H4 (cell line): ENCODE measurements around the gene MED12L. TPM values are rescaled to one million over a fixed set of nuclear protein-coding genes. Genes with fewer than 3 reads are reported as not detected.

ENCODE experiments used
- DNase-seq: peaks from one replicate; pipeline ENCODE4 v3.0.0-alpha.2; 2015; ENCODE audit warnings: low spot score
- total RNA-seq: library from RNA; depleted of rRNA; stranded (reverse); fragments of >200 nt; shearing (Covaris generic); gene quantifications from 2 replicates; pipeline ENCODE4 v1.2.3, GENCODE V29; 2014

MED12L gene
- total RNA-seq, 1 experiment from 2014 or later: 1.4 TPM

GRCh38 chr3:151285940-151286339 is 200.5 kb downstream of the MED12L start:
- DNase-seq: no peak

GRCh38 chr3:151289445-151289844 is 204.0 kb downstream of the MED12L start:
- no peak for DNase-seq

GRCh38 chr3:151290673-151291072 is 205.2 kb downstream of the MED12L start:
- DNase-seq: peak; percentile 30

- no peak for DNase-seq
Measured at GRCh38 chr3:151293127-151293526, 207.7 kb downstream of the MED12L start.

- no peak for DNase-seq
Measured at GRCh38 chr3:151296226-151296625, 210.8 kb downstream of the MED12L start.

- no peak for DNase-seq
Measured at GRCh38 chr3:151297429-151297828, 212.0 kb downstream of the MED12L start.

GRCh38 chr3:151299006-151299405 is 213.5 kb downstream of the MED12L start:
- no peak for DNase-seq

- no peak for DNase-seq
Measured at GRCh38 chr3:151300539-151300938, 215.1 kb downstream of the MED12L start.

GRCh38 chr3:151301787-151302186 is 216.3 kb downstream of the MED12L start:
- DNase-seq: peak; percentile 45

- DNase-seq: no peak
Measured at GRCh38 chr3:151303751-151304150, 218.3 kb downstream of the MED12L start.

- DNase-seq: peak; percentile 100
Measured at GRCh38 chr3:151305060-151305774, 219.8 kb downstream of the MED12L start.

GRCh38 chr3:151305775-151306151 is 220.3 kb downstream of the MED12L start:
- DNase-seq: peak; percentile 25

- no peak for DNase-seq
Measured at GRCh38 chr3:151306168-151306810, 220.8 kb downstream of the MED12L start.

- DNase-seq: no peak
Measured at GRCh38 chr3:151307131-151307530, 221.7 kb downstream of the MED12L start.

- DNase-seq: no peak
Measured at GRCh38 chr3:151307583-151308488, 222.4 kb downstream of the MED12L start.

GRCh38 chr3:151309566-151309965 is 224.1 kb downstream of the MED12L start:
- no peak for DNase-seq

GRCh38 chr3:151312972-151313371 is 227.5 kb downstream of the MED12L start:
- no peak for DNase-seq

GRCh38 chr3:151314137-151314536 is 228.7 kb downstream of the MED12L start:
- DNase-seq: no peak

GRCh38 chr3:151314593-151314992 is 229.1 kb downstream of the MED12L start:
- no peak for DNase-seq

- DNase-seq: no peak
Measured at GRCh38 chr3:151315136-151315535, 229.7 kb downstream of the MED12L start.

- no peak for DNase-seq
Measured at GRCh38 chr3:151315846-151316245, 230.4 kb downstream of the MED12L start.

GRCh38 chr3:151316267-151316991 is 231.0 kb downstream of the MED12L start, which contains the start of gene GPR87:
Gene GPR87, minus strand, starts transcription at chr3:151316820. Its CDS starts 16,720 bp downstream, at chr3:151300100.
- DNase-seq: no peak
